Measurements from ENCODE around the gene VPS37B.
A peak's percentile ranks its signal among the peaks of the same experiment; 100 is the strongest.

The VPS37B gene

DNA sequence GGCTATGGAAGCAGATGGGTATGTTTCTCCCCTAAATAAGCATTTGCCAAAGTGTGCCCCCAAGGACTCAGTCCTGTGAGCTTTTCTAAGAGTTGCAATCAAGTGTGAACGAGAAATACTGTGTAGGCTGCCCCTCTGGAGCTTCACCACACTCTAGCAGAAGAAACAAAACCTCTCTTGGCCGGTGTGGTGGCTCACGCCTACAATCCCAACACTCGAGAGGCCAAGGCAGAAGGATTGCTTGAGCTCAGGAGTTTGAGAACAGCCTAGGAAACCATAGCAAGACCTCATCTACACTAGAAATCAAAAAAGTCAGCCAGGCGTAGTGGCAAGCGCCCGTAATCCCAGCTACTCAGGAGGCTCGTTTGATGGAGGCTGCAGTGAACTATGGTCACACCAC is 9.8 kb downstream of the VPS37B start:
- Histone ChIP-seq H3K4me1 (peaks cover 7% of the 10 kb centered on the region), H3K36me3 (no peaks in the 10 kb centered on the region), H3K27me3 (no peaks in the 10 kb centered on the region), H3K9me3 (no peaks in the 10 kb centered on the region; the same call in 1 of the 2 replicates), H3K4me3 (ENCODE audit: low read depth, low read length) (no peak overlapping the region)
- no peak for DNase-seq
- TF ChIP-seq, protein P1, sequence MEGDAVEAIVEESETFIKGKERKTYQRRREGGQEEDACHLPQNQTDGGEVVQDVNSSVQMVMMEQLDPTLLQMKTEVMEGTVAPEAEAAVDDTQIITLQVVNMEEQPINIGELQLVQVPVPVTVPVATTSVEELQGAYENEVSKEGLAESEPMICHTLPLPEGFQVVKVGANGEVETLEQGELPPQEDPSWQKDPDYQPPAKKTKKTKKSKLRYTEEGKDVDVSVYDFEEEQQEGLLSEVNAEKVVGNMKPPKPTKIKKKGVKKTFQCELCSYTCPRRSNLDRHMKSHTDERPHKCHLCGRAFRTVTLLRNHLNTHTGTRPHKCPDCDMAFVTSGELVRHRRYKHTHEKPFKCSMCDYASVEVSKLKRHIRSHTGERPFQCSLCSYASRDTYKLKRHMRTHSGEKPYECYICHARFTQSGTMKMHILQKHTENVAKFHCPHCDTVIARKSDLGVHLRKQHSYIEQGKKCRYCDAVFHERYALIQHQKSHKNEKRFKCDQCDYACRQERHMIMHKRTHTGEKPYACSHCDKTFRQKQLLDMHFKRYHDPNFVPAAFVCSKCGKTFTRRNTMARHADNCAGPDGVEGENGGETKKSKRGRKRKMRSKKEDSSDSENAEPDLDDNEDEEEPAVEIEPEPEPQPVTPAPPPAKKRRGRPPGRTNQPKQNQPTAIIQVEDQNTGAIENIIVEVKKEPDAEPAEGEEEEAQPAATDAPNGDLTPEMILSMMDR (IDR thresholded peaks at IDR 0.05; ENCODE audit: low read depth, low read length) = no peak

DNA sequence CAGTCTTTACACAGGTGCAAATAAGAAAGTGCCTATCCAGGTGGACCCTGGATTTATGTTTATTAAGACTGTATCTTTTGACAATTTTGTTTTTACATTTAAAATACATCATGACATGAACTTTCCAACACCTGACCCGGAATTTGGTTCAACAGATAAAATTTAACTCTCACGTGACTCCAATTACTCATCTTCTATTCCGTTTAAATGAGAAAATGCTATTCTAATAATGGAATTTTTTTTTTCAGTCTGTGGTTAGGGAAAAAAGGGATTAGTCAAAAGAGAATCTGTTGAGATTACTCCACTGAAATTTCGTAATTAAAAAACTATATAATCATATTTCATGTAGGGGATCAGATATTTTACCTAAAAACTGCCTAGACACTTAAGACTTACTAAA is 11.1 kb downstream of the VPS37B start:
- Histone ChIP-seq H3K36me3 (no peaks in the 10 kb centered on the region), H3K4me1 (peaks cover 7% of the 10 kb centered on the region), H3K27me3 (no peaks in the 10 kb centered on the region), H3K9me3 (no peaks in the 10 kb centered on the region), H3K4me3 (ENCODE audit: low read depth, low read length) (no peak overlapping the region)
- DNase-seq = no peak
- TF ChIP-seq, protein P1 (IDR thresholded peaks at IDR 0.05; ENCODE audit: low read depth, low read length) = no peak

DNA sequence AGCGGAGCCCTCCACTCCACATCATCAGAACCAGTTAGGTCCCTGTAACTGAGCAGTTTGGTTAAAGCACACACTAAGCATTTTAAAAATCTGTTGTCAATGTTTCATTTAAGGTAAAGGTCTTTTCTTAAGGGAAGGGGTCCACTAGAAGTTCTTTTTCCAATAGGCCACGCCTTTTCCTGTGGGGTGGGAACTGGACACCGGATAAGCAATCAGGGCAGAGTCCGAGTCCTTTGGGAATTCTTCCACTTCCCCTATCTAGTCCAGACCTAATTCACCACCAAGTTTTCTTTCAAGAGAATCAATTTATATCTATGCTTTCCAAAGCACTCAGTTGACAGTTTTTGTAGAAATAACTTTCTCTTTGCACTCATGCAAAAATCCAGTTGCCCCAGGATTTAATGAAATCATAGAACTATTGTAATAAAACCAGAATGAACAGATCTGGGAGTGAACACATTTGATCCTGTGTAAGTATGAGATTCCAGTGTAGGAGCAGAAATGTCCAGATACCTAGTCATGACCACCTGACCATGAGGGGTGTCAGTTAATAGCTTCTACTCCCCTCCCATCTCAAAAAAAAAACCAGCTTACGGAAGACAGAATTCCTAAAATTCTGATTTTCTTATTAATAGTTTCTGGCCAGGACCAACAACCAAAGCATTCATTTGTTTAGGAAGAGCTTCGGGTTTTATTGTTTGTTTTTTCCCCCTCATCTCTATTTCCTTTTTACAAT is 11.7 kb downstream of the VPS37B start:
- no peak for DNase-seq
- no peaks in the 10 kb centered on the region for H3K27me3 ChIP-seq
- H3K9me3 ChIP-seq = no peaks in the 10 kb centered on the region
- peaks cover 1% of the 10 kb centered on the region; the same call in 1 of the 2 replicates for H3K36me3 ChIP-seq
- no peak overlapping the region for H3K4me3 ChIP-seq (ENCODE audit: low read depth, low read length)
- H3K4me1 ChIP-seq = peaks cover 7% of the 10 kb centered on the region
- TF ChIP-seq, protein P1 (IDR thresholded peaks at IDR 0.05; ENCODE audit: low read depth, low read length) = no peak

DNA sequence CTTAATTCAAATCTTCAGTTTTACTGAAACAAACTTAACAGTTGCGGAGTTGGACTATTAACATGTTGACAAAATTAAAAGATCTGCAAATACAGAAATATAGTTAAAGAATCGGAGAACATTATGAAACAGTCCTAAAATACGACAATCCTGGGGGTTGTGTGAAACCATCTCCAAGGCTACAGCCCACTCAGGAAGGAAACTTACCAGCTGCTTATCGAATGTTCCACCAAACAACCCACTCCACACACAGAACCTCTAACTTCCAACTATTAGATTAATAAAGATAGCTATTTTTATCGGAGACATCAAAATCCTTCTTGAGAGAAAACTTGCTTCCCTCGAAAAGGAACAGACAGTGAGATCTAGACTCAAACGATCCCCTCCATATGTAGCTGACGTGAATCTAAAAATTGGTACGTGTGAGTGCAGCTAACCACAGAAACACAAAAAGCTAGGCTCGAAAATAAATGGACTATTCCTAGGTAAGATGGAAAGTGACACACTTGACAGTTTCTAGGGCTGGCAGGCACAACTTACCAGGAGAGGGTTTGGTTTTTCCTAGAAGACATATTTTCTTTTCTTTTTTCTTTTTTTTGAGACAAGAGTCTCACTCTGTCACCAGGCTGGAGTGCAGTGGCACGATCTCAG is 12.9 kb downstream of the VPS37B start:
- no peak overlapping the region for H3K4me3 ChIP-seq (ENCODE audit: low read depth, low read length)
- TF ChIP-seq, protein P1 (IDR thresholded peaks at IDR 0.05; ENCODE audit: low read depth, low read length) = no peak
- DNase-seq = no peak
- peaks cover 2% of the 10 kb centered on the region; the same call in 1 of the 2 replicates for H3K36me3 ChIP-seq
- H3K27me3 ChIP-seq = no peaks in the 10 kb centered on the region
- H3K9me3 ChIP-seq = no peaks in the 10 kb centered on the region
- peaks cover 7% of the 10 kb centered on the region for H3K4me1 ChIP-seq

DNA sequence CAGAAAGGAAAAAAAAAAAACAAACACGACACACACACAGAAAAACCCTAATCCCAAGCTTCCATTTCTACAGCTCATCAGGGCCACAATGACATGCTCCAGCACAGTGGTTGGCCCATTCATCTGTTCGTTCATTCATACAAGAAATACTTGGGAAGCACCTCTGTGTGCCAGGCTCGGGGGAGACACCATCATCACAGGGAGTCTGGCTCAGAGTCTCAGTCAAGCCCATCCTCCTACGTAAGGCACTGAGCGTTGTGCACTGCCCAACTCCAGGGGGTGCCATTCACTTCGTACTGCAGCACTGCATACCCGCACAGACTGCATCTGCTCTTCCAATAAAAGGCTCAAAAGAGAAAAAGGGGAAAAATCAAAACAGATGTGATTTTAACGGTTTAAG is 15.3 kb downstream of the VPS37B start:
- H3K27me3 ChIP-seq = no peaks in the 10 kb centered on the region
- H3K4me1 ChIP-seq = no peaks in the 10 kb centered on the region
- no peak overlapping the region for H3K4me3 ChIP-seq (ENCODE audit: low read depth, low read length)
- no peak for DNase-seq
- peaks cover 2% of the 10 kb centered on the region; the same call in 1 of the 2 replicates for H3K36me3 ChIP-seq
- H3K9me3 ChIP-seq = no peaks in the 10 kb centered on the region
- TF ChIP-seq, protein P1 (IDR thresholded peaks at IDR 0.05; ENCODE audit: low read depth, low read length) = peak; percentile 75

DNA sequence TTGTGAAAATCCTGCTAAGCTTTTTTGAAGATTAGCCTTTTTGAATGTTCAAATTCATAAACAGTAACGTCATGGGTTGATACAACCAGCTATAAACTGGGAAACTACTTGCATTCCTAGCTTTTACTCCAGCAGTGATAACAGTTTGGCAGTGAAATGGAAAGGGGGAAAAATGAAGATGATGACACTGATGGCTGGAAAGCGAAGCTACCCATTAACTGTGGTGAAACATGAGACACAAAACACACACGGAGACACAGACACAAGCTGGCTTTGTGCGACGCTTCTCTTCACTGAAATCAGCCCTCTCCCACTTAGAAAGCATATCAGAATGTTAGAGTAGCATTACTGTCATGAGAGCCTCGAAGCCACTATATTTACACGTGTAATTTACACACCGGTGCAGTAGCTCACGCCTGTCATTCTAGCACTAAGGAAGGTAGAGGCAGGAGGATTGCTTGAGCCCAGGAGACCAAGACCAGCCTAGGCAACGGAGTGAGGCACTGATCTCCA is 15.7 kb downstream of the VPS37B start:
- no peak for DNase-seq
- no peaks in the 10 kb centered on the region for H3K4me1 ChIP-seq
- no peaks in the 10 kb centered on the region for H3K27me3 ChIP-seq
- TF ChIP-seq, protein P1 (IDR thresholded peaks at IDR 0.05; ENCODE audit: low read depth, low read length) = no peak
- H3K36me3 ChIP-seq = peaks cover 2% of the 10 kb centered on the region; the same call in 1 of the 2 replicates
- no peaks in the 10 kb centered on the region for H3K9me3 ChIP-seq
- no peak overlapping the region for H3K4me3 ChIP-seq (ENCODE audit: low read depth, low read length)

Data from BE2C (cell line).